Transverse colon (tissue), 4 donors: ENCODE measurements around the gene ZBTB7B.

Experiments used
- CTCF ChIP-seq, 5 experiments: fragments of 200-600 bp in 3 of 5; fragments of 450-650 bp in 2 of 5; sonication (generic) in 3 of 5; IDR thresholded peaks; 1 replicate in 2 of 5; 2 replicates in 3 of 5; pipeline ENCODE4 v1.5.1; 2016 to 2017; ENCODE audit warnings: antibody characterized with exemption in 5 of 5, inconsistent platforms in 3 of 5, mild to moderate bottlenecking in 2 of 5, moderate library complexity in 1 of 5
- POLR2A ChIP-seq: fragments of 450-650 bp; IDR thresholded peaks from one replicate; pipeline ENCODE4 v1.6.1; 2016; ENCODE audit warnings: antibody characterized with exemption, mild to moderate bottlenecking, moderate library complexity
- POLR2AphosphoS5 ChIP-seq, 3 donors: sonication (generic); formaldehyde crosslinking; IDR thresholded peaks; one replicate each; pipeline ENCODE4 v1.6.1; 2016; ENCODE audit warnings: antibody characterized with exemption in 3 of 3

- no peak for TF ChIP-seq CTCF (IDR thresholded peaks at IDR 0.05)
- TF ChIP-seq POLR2A, result peak; percentile 18
- TF ChIP-seq POLR2AphosphoS5 (IDR thresholded peaks at IDR 0.05), result no peak
Measured at GRCh38 chr1:155004352-155005075, 1.9 kb downstream of the ZBTB7B start.
